HG02623 (cell line): ENCODE measurements around the gene STPG1.

Experiments
- ATAC-seq: cut with Tn5 transposase; IDR thresholded peaks from one replicate; pipeline ENCODE4 v1.9.1; 2021; ENCODE audit warnings: moderate library complexity; ENCODE audit not compliant: unreplicated experiment

Gene STPG1

DNA sequence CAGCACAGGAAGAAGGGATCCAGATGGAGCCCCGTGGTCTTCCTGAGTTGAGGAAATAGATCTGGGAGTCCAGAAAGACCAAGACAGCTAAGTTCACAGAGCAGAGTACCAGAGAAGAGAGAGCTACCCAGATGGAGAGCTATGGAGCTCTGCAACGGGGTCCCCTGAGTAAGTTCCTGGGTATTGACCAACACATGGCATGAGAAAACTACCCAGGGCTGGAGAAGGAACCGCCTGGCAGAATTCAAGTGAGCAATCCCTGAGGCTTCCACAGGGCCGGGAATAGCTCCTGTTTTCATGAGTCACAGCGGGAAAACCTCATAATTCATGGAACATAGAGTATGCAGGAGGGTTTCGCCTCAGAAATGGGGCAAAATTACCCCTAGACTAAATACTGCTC is 19.7 kb downstream of the STPG1 start:
- ATAC-seq = no peak

DNA sequence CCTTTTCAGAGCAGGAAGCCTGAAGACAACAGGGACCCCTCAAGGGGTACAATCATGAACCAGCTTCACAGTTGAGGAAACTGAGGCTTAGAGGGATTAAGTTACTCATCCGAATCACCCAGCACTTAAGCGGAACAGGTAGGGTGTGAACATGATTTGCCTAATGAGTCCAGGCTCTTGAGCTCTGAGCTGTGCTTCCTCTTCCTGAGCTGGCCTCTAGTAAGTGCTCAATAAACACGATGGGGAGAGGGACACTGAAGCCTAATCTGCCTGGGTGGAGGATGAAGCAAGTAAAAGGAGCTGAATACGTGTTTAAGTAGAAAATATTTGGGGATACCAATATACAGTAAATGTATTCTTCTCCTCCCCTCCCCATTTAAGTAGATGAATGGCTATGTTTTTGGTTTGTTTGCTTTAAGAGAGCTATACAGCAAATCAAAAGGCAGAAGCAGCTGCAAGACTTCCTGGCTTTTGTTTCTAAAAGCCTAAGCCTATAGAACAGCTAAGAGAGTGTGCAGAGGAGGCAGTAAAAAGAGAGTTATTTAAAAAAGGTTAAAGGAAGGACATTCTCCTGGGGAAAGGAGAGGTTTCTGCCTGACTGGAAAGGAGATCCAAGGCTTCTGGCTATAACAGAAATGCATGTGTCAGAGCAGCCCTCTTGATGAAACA is 20.5 kb downstream of the STPG1 start:
- no peak for ATAC-seq

DNA sequence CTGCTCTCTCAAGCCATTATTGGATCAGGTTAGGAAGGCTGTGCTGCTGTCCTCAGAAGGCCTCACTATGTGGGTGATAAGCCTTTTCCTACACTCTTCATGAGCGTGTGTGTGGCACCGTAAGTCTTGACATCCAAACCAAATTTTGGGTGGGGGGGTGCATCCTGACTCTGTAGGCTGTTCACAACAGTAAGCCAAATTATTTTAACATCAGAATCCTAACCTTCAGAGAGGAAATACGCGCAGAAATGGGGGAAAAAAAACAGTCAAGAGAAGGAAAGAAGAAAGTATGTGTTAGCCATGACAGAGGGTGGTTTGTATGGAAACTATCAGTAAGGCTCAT is 21.0 kb downstream of the STPG1 start:
- no peak for ATAC-seq

DNA sequence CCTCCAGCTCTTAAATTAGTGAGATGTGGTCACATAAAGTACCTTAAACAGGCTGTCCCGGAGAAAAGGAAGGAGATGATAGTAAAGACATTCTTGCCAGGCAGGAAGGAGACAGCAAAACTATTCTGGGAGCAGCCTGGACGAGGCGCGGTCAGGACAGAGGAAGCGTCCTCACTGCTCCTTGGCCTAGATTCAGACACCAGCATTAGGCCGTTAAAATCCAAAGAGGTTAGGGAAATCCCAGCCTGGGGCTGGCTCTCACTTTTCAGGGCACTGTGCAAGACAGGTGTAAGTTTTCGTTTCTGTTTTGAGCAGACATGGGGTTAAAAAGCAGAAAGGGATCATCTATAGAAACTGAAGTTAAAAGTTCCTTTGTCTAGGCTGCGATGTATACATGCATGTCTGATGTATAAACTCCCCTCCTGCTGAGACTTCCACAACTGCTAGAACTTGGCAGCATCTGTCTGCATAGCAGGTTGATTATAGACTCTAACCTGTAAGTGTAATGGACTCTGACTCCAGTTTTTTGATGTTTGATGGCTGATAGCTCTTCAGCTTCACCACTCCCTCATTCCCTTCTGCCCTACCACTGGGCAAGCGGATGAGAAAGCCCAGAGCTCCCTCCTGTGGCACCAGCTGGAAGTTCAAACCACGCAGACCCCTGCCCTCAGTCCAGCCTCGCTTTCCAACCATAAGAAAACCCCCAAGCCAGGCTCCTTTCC is 21.5 kb downstream of the STPG1 start:
- peak; percentile 46 for ATAC-seq

DNA sequence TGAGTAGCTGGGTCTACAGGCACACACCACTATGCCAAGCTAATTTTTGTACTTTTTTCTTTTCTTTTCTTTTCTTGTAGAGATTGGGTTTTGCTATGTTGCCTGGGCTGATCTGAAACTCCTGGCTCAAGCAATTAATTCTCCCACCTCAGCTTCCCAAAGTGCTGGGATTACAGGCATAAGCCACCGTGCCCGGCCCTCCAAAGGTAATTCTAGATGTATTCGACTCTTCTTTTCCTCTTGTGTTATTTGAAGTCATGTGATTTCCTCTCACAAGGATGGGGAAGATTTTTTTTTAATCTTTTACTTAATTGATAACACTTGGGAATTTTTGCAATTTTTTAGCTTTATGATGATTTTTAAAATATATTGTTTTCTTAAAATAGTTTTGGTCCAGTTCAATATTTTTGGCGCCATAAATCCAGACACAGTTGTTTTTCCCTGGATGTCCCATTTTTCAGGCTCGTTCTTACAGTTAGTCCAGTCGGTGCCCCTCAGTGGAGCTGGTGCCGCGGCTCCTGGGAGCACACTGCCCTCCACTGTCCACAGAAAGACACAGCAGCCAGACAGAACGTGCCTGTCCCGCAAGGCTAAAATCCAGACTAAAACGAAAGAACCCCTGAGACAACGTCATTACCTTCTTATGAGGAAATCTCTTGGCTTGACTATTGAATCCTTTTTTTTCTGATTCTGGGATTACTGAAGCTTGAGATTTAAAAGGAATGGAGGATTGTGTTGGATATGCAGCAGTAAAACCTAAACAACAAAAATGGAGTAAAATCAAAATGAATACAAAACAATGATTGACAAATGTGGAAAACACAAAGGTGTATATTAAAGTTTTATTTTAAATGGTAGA is 22.4 kb downstream of the STPG1 start:
- no peak for ATAC-seq

DNA sequence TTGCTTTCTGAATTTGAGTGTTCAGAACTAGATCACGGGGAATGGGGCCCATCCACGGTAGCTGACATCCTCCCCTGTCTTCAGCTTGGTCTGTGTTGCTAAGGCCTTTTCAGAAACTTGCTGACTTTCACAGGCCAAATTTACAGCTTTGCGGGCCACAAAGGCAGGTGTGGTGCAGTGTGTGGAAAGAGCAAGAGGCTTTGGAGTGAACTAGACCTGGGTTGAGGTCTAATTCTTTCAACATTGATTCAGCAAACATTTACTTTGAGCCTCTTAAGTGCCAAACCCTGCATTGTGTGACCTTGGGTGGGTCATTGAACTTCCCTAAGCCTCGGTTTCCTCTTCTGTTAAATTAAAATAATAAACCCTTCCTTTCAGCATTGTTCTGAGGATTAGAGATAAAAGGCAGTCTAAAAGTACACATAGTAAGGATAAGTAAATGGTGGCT is 24.3 kb downstream of the STPG1 start:
- ATAC-seq = no peak

DNA sequence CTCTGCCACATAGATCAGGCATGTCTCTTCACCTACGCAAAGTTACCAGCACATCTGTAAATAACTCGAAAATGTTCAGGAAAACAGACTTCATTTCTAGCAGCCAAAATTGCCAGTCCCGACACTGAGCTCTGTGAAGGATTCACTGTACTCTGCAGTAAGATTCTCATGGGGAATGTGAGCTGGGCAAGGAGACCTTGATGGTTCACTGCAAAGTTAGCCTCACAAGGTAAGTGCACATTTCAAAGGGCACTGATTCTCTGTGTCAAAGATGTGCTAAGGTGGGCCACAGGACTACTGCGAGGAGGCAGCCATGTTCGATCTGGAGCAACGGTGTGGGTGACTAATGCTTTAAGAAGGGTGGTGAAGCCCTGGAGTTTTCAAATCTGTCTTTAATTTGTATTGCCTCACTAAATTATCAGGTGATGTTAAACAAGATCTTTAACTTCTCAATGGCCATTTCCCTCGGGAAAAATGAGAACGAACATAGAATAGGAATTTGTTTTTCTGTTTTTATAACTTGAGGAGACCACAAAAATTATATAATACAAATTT is 25.2 kb downstream of the STPG1 start:
- ATAC-seq = no peak

DNA sequence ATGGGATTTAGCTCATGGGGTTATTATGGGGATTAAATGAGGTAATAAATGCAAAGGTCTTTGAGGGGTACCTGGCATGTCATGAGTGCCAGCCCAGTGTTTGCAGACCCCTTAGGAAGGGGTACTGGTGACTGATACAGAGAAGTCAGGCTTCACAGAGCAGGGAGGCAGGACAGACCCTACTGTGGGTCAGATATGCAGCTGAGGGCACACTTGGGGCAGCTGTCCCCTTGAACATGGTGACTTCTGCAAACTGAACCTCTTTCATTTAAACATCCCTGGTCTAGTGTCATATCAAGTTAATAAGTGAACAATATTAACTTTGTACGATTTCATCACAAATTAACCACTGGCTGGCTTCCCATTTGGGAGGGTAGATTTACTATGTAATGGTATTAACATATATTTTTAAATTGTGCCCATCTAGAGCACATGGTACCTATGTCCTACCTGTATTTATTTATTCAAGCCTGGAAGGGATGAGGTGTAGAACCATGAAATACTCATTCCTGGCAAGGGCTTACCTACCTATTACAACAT is 25.9 kb downstream of the STPG1 start:
- no peak for ATAC-seq

DNA sequence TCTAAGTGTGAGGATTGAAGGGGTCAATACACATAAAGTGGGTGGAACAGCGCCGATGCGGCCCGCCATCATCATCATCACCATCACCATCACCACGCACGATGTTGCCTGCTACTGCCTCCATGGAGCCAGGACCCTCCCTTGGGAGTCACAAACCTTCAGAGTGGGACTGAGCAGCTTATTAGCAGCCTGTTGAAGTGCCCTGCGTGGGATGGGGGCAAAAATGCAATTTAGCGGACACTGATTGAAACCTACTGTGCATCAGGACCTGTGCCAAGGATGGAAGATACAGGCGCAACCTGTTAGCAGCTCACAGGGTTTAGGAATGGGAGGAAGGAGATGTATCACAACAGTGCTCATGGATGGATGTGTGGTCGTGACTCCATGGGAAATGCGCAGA is 26.7 kb downstream of the STPG1 start:
- no peak for ATAC-seq

DNA sequence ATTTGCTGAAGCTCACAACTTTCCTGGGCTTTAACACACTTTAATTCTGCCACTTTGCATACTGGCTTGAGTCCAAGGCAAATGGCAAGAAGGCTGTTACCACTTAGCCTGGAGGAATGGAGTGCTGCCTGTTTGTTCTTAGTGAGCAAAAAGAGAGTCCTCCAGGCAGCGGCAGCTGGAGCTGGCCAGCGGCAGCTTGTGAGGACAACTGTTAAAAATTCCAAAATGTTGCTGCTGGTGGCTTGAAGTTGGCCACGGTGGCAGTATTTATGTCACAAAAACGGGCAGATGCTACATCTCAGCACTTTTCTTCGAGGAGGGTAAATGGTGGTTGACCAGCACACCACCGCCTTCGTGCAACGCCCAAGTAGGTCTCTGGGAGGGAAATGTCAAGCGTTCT is 27.3 kb downstream of the STPG1 start:
- ATAC-seq = no peak

DNA sequence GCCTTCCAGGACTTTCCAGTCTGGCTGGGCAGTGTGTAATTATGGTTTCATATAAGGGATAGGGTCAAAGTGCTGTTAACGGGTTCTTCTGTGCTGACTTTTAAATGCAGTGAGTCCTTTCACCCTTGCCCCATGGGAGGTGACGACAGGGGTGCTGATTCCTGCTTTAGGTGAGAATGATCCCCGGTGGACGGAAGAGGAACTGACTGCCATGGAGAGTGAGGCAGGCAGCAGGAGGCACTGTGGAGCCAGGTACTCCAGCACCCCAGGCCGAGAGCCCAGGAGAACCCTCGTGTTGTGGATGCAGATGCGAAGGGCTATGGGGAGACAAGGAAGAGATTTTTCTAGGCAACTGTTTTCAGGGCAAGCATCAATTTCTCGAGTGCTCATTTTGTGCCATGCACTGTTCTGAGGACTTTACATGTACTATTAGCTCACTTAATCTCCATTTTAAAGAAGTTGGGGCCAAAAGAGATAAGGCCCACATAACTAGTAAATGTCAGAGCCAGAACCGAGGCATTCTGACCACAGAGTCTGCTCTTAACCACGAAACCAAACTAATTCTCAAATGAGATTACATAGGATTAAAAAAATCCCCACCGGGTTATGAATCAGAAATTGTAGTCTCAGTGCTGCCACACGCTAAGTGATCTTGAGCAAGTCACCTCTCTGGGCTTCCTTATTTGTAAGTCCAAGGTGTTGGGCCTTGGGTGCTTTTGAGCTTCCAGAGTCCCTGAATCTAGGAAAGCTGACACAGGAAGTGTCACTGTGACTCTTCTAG is 28.2 kb downstream of the STPG1 start:
- no peak for ATAC-seq

DNA sequence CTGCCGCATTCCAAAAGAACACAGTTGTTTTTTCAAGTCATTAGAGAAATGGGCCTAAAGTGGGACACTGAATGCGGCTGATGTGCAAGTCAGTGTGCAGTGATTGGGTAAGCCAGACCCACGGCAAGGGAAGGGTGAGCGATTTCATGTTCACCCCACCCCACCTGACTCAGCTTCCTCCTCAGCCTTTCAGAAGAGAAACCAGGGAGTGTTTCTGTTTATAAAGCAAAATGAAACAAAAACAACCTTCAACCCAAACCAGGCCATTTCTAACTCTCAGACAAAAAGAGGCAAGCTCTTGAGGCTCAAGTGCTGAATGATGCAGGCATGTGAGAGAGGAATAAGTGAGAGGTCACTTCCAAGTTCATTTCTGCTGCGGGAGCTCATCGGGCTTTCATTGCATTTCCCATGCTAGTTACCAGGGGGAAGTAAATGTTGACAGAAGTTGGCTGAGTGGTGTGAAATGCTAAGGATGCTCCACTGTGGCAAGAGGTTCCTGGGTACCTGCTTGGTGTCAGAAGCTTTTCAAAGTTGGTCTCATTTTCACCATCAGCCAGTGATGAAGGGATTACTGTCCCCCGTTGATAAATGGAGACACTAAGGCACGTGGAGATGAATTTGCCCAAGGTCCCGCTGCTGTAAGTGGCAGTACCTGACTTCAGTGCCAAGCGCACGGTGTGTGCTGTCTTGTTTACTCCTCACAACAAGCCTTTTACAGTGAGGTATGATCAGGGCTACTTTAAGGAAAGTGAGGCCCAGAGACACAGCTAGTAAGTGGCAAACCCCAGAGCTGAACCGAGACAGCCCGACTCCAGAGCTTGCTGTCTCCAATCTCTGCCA is 29.1 kb downstream of the STPG1 start:
- peak; percentile 53 for ATAC-seq

DNA sequence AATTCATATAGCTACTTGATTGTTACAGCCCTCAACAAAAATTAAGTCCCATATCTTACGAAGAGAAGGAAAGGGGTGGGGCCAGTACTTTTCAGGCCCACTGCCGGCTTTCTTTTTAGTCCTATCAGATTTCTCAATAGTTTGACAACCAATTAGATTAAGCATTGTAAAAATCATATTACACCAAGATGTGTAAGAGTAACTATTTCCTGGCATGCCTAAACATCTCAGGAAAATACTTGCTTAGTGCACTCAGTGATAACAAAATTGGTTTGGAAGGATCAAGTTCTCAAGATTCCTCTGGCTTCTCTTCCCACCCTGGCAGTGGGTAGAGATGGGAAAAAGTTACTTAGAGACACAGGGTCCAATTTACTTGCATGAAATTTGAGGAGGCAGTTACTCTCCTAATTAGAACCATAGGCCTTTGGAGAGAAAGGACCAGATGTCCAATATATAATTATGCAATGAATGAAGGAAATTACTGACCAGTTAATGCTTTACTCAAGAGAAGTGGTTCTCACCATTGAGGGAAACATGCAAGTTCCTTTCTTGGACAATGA is 30.1 kb downstream of the STPG1 start:
- ATAC-seq = no peak

DNA sequence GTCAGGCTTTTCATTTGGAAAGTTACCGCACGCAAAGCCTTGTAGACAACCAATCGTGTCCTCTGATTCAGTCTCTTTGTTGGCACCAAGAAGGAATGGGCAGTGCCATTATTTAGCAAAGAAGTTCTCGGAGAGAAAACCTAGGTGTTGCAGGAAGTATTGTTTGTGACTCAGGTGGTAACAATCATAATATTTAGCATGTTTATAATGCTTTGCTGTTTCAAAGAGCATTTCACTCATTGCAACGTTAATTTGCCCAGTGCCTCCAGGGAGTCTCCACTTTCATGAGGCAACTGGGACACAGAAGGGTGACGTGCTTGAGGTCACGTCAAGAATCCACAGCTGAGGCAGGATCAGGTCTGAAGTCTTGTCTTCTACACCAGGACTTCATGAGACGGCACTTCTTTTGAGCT is 31.4 kb downstream of the STPG1 start:
- ATAC-seq = no peak

DNA sequence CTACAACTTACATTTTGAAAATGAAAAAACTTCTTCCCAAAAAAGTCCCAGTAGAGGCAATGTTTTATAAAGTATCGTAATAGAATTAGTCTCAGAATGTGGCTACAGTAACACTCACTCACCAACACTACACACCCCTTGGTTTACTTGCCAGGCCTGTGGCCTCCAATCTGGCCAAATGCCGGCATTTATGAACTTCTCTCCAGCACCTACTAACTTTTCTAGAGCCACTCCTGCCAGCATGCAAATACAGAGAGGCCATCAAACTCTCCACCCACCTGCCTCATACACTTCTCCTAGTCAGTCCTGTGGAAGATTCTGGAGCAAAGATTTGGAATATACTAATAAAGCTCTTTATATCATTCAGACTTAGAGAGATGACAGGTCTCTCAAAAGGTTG is 32.3 kb downstream of the STPG1 start:
- no peak for ATAC-seq

DNA sequence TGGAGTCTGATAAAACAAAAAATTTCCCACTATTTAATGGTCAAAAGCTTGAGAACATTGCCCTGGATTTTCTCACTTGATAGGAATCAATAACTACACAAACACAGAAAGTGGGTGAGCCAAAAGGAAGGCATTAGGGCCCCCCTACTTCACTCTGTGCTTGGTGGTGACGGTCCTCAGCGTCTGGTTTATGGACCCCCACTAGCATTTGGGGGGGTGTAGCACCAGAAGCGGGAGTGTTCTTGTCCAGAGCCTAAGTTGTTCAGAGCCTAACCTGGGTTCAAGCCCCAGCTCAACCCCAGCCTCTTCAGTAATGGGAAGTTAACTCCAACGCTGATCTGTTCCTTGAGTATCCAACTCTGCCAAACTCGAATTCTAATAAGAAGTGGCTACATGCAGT is 33.1 kb downstream of the STPG1 start:
- ATAC-seq = no peak

DNA sequence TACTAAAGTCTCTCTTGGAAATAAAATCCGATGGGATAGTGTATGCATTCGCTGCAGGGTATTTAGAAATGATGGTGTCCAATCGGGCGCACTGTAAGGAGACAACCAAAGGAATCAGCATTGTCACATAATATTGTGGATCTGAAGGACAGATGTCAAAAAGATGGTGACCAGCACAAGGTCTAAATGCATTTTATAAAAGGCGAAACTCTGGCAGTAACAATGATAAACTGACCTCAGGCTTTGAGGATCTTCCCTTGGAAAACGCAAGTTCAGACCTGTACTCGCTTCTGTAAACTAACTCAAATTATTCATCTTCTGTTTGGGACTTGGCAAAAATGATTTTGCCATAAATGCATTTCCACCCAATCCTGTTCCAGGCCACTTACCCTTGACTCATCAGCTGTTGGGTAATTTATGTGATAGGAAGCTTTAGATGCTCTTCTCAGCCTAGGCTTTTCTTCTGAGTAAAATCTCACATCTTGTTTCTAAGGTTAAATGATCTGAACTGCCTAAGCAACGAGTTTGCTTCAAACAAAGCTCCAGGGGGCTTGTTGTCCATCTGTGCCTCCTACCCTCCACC is 33.8 kb downstream of the STPG1 start:
- no peak for ATAC-seq

DNA sequence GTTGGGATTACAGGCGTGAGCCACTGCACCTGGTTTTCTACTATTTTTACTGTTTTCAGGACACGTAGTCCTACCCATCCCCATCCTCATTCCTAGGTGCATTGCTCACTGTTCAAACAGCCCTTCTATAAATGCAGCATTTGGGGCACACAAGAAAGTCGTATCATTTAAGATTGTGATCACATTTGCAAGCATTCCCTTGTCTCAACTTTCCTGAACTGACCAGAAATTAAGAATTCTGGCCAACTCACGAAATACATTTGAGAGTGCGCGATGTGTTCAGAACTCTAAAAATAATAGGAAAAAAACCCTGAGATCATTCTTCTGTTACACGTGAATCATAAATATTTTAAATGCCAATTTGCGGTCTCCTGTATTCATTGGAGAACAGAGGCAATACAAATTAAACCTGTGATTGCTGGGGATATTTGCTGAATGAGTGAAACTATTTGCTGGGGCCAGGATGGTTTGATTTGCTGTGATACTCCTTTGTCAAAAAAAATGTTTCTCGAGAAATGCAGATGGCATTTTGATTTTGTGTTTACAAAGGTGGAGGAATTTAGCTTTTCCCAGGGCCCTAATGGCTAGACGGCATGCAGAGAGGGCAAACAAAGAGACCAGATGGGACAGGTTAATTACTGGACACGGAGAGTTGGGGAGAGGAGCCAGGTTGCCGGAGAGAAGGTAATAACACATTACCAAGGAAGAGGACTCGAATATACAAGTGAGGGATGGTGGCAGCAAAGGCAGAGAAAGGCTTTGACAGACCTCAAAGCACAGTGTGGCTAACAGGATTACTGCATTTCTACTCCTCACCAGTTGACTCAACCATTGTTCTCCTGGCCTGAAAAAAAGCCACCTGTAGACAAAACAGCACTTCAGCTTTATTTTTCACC is 38.4 kb downstream of the STPG1 start:
- no peak for ATAC-seq
